ENCODE measurements around the gene HIP1. TPM values are rescaled to one million over a fixed set of nuclear protein-coding genes. Genes with fewer than 3 reads are reported as not detected.

The HIP1 gene
- total and polyA plus RNA-seq, 2 of the 13 experiments (the other 11 are each of a cell fraction or from before 2014, with no cell fraction given), result 4.5 to 6.2 TPM

DNA sequence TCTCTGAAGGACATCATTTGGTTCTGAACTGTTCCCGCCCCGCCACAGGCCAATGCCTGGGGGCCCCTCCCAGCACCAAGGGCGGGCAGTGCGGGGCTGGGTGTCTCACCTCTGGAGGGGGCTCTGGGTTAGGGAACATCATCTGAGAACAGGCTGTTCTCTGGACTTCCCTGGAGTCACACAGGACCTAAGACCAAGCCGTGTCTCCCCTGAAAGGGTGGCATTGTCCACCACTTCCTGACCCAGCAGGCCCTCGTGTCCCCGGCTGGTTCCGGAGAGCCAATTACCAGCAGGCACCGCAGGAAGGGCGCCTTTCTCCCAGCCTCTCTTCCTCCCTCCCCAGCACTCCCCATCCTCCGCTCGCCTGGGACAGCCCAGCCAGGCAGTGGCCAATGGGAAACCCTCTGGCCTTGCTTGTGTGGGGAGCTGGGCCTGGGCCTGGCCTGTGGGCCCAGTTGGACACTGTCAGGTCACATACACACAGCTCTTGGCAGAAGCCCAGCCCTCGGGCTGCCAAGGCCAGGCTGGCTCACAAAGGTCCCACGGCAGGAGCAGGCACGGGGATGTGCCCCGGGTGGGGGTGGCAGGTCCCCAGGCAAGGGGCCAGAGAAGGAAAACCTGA is 127.1 kb downstream of the HIP1 start (continued):
- TF ChIP-seq ZNF121 (CRISPR knock-in tag; IDR thresholded peaks at IDR 0.05) (peak; percentile 92), SMYD3 (CRISPR knock-in tag; IDR thresholded peaks at IDR 0.05) (no peak), ZNF746 (CRISPR knock-in tag; IDR thresholded peaks at IDR 0.05) (no peak), PCBP1 (IDR thresholded peaks at IDR 0.05; ENCODE audit: borderline replicate concordance, low read depth, low read length) (no peak), NBN (conservative IDR thresholded peaks at IDR 0.05) (no peak), ZNF329 (CRISPR knock-in tag; IDR thresholded peaks at IDR 0.05; ENCODE audit: low read depth) (no peak), PHF21A (CRISPR knock-in tag; IDR thresholded peaks at IDR 0.05) (peak; percentile 96), ZNF629 (CRISPR knock-in tag; conservative IDR thresholded peaks at IDR 0.05) (no peak; the same call in 1 of the 2 replicates), ZNF17 (CRISPR knock-in tag; IDR thresholded peaks at IDR 0.05) (no peak), GATAD1 (CRISPR knock-in tag; IDR thresholded peaks at IDR 0.05) (peak; percentile 75), ZNF138 (CRISPR knock-in tag; IDR thresholded peaks at IDR 0.05; ENCODE audit: low read depth) (no peak), ZNF713 (CRISPR knock-in tag; IDR thresholded peaks at IDR 0.05) (no peak), ZNF251 (CRISPR knock-in tag; IDR thresholded peaks at IDR 0.05) (no peak), ZNF816 (CRISPR knock-in tag; IDR thresholded peaks at IDR 0.05; ENCODE audit: borderline replicate concordance) (no peak), ETV5 (CRISPR knock-in tag; IDR thresholded peaks at IDR 0.05; ENCODE audit: borderline replicate concordance) (peak; percentile 82; the same call in 1 of the 2 replicates), ARNT (IDR thresholded peaks at IDR 0.05) (no peak), FLYWCH1 (CRISPR knock-in tag; IDR thresholded peaks at IDR 0.05) (no peak), NRL (CRISPR knock-in tag; IDR thresholded peaks at IDR 0.05; ENCODE audit: borderline replicate concordance) (no peak; the same call in 1 of the 2 replicates), MLLT10 (CRISPR knock-in tag; IDR thresholded peaks at IDR 0.05) (no peak), ZNF343 (CRISPR knock-in tag; IDR thresholded peaks at IDR 0.05) (no peak), FOXK2 (IDR thresholded peaks at IDR 0.05) (no peak), PAF1 (CRISPR knock-in tag; IDR thresholded peaks at IDR 0.05) (no peak), ZNF44 (CRISPR knock-in tag; IDR thresholded peaks at IDR 0.05) (no peak), PHF5A (CRISPR knock-in tag; IDR thresholded peaks at IDR 0.05; ENCODE audit: low read depth, unreplicated experiment) (peak; percentile 52), ZNF546 (CRISPR knock-in tag; conservative IDR thresholded peaks at IDR 0.05) (no peak)
- TF ChIP-seq, protein P1, sequence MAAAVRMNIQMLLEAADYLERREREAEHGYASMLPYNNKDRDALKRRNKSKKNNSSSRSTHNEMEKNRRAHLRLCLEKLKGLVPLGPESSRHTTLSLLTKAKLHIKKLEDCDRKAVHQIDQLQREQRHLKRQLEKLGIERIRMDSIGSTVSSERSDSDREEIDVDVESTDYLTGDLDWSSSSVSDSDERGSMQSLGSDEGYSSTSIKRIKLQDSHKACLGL (CRISPR knock-in tag; IDR thresholded peaks at IDR 0.05), result no peak
- TF ChIP-seq, protein P2, sequence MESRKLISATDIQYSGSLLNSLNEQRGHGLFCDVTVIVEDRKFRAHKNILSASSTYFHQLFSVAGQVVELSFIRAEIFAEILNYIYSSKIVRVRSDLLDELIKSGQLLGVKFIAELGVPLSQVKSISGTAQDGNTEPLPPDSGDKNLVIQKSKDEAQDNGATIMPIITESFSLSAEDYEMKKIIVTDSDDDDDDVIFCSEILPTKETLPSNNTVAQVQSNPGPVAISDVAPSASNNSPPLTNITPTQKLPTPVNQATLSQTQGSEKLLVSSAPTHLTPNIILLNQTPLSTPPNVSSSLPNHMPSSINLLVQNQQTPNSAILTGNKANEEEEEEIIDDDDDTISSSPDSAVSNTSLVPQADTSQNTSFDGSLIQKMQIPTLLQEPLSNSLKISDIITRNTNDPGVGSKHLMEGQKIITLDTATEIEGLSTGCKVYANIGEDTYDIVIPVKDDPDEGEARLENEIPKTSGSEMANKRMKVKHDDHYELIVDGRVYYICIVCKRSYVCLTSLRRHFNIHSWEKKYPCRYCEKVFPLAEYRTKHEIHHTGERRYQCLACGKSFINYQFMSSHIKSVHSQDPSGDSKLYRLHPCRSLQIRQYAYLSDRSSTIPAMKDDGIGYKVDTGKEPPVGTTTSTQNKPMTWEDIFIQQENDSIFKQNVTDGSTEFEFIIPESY (CRISPR knock-in tag; IDR thresholded peaks at IDR 0.05), result no peak
- TF ChIP-seq, protein P3, sequence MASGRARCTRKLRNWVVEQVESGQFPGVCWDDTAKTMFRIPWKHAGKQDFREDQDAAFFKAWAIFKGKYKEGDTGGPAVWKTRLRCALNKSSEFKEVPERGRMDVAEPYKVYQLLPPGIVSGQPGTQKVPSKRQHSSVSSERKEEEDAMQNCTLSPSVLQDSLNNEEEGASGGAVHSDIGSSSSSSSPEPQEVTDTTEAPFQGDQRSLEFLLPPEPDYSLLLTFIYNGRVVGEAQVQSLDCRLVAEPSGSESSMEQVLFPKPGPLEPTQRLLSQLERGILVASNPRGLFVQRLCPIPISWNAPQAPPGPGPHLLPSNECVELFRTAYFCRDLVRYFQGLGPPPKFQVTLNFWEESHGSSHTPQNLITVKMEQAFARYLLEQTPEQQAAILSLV (CRISPR knock-in tag; IDR thresholded peaks at IDR 0.05; ENCODE audit: borderline replicate concordance), result peak; percentile 51; the same call in 1 of the 2 replicates

Measured in HepG2 (cell line).